Measurements from ENCODE around the gene MAGIX.

The MAGIX gene

GRCh38 chrX:49184294-49185281, 22.0 kb downstream of the MAGIX start:
- DNase-seq = peak; percentile 78 to 89 (median 78)

GRCh38 chrX:49186125-49187027, 23.8 kb downstream of the MAGIX start, which contains the start of gene PRICKLE3:
Gene PRICKLE3, minus strand, starts transcription at chrX:49186373. Its CDS starts 76 bp downstream, at chrX:49186297.
- peak; percentile 73 to 89 (median 74) for DNase-seq

GRCh38 chrX:49187028-49187394, 24.5 kb downstream of the MAGIX start:
- no peak for DNase-seq

GRCh38 chrX:49187526-49187925, 25.0 kb downstream of the MAGIX start:
- DNase-seq = no peak

DNA sequence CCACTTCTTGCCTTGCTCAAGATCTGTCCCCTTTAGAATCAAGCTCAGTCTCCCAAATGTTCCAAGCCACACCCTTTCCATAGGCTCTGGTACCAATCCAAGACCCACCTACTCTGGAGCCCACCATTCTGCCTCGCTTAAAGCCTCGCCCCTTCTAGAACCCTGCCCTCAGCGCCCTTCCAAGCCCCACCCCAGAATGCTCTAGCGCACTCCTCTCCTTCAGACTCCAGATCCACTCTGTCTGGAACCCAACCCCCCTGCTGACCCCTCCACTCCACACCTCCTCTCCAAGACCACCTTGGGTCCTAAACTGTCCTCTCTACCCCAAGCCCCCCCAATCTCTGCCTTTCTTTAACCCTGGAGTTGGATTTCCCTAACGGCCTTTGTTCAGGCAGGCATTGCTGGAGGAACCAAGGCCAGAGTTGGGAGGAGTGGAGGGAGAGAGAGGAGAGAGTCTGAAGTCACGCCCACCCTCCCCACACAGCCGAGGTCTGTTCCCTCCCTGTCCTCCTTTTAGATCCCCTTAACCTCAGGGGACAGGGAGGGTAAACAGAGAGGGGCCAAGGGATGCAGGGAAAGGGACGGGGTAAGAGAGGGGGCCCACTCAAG, 26.0 kb downstream of the MAGIX start:
- DNase-seq = no peak

- no peak for DNase-seq
Measured at GRCh38 chrX:49189606-49190005, 27.0 kb downstream of the MAGIX start.

DNA sequence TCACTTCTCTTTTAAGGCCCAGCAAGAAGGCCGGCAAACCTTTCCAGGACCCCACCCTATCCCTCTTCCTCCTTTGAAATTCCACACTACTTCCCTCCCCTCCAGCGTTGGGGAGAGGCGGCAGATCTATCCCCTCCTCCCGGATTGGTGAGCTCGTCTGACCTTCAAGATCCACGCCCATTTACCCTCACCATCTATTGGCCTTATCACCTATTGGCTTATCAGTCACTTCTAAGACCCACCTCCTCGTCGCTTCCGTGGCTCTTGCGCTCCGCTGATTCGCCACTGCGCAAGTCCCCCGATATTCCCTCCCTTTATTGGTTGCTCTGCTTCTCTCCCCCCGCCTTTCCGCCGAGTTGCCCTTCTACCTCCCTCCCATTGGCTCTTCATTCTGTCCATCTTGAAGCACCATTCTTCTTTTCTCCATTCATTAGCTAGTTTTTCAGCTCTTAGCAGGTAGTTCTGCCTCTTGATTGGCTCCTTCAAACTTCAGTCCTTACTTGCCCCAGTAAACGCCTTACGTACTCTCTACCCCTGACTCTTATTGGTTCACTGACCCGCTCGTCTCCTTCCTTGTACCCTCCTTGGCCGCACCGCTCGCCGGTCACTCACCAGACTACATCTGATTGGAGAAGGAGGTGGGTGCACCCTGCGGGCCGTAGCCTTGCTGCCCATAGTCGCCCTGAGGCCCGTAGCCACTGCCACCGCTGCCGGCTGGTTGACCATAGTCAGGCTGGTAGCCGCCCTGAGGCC, 28.4 kb downstream of the MAGIX start:
- peak; percentile 93 to 97 (median 93) for DNase-seq

DNA sequence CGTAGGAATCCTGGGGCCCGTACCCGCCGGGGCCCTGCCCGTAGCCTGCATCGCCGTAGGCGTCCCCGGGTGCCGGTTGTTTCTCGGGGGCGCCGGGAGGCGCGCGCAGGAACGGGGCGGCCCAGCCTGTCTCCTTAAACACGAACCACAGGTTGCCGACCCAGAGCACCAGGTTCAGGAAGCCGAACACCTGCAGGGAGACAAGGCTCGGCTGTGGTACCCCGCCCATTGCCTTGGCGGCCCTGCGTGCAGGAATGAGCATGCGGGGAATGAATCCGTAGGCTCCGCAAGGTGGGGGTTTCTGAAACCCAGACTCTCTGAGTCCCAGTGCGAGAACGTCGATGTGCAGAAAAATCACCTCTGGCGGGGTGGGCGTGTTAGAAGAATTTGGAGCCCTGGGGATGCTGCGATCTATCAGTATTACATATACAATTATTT, 29.0 kb downstream of the MAGIX start:
- no peak for DNase-seq

GRCh38 chrX:49192722-49193328, 30.3 kb downstream of the MAGIX start:
- DNase-seq = peak; percentile 35 to 58 (median 44)

GRCh38 chrX:49193542-49193964, 31.0 kb downstream of the MAGIX start:
- no peak for DNase-seq

GRCh38 chrX:49197543-49198087, 35.1 kb downstream of the MAGIX start:
- DNase-seq = no peak

- DNase-seq = no peak
Measured at GRCh38 chrX:49198540-49199314, 36.2 kb downstream of the MAGIX start.

- DNase-seq = no peak
Measured at GRCh38 chrX:49199315-49199595, 36.7 kb downstream of the MAGIX start.

GRCh38 chrX:49199906-49200771, 37.6 kb downstream of the MAGIX start, which contains the start of gene SYP:
Gene SYP, minus strand, starts transcription at chrX:49200193. Its CDS starts 7 bp downstream, at chrX:49200186.
- peak; percentile 85 to 93 (median 86) for DNase-seq

GRCh38 chrX:49202022-49202421, 39.5 kb downstream of the MAGIX start:
- no peak for DNase-seq

- no peak for DNase-seq
Measured at GRCh38 chrX:49203536-49203935, 41.0 kb downstream of the MAGIX start.

- DNase-seq = no peak
Measured at GRCh38 chrX:49204017-49204416, 41.5 kb downstream of the MAGIX start.

- no peak for DNase-seq
Measured at GRCh38 chrX:49204709-49205108, 42.2 kb downstream of the MAGIX start.

DNA sequence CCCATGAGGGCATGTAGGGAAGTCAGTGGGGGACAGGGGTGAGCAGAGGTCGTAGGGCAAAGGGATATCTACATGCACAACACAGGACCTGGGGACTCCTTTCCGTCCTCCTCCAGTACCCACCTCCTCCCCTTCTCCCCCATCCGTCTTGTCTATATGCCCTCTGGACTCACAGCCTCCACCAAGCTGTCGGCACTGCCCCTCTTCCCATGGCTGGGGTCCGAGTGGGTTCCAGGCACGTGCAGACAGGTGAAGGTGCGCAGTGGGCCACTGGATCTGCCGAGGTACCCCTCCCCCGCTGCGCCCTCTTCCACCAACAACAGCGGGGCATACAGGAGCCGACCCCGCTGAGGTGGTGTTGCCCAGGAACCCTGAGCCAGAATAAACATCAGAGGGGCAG, 42.9 kb downstream of the MAGIX start:
- no peak for DNase-seq

- no peak for DNase-seq
Measured at GRCh38 chrX:49206543-49206942, 44.0 kb downstream of the MAGIX start.

Measured in suppressor macrophage treated with lipopolysaccharide for 1 hour (primary cell).